RPMI8226 (cell line): Measurements from ENCODE around the gene QKI.
"Not testable (repeated sequence)": the region's sequence is repeated elsewhere in the genome, so short reads cannot be mapped to it uniquely, and the experiment has no call there.

ENCODE experiments used
- DNase-seq: peaks from one replicate; pipeline ENCODE4 v3.0.0-alpha.2; 2015

The QKI gene

GRCh38 chr6:163585932-163586437 is 171.5 kb downstream of the QKI start:
- no peak for DNase-seq

DNA sequence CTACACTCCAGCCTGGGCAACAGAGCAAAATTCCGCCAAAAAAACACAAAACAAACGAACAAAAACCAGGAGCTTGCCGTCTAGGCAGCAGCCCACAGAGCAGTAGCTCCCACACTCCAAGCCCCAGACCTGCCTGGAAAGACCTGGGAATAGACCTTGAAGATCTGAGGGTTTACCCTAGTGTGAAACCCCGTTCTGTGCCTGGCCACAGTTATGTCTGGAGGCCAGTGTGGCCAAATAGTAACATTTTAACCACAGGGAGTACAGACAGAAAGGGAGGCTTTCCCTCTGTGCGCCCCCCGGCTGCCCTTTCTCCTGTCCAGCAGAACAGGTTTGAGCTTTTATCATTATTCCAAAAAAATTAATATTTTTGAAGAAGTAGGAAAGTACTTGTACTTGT is 172.4 kb downstream of the QKI start:
- no peak for DNase-seq

- no peak for DNase-seq
Observed at GRCh38 chr6:163588220-163588919, 173.9 kb downstream of the QKI start.

GRCh38 chr6:163589387-163589786 is 174.9 kb downstream of the QKI start:
- no peak for DNase-seq

GRCh38 chr6:163590132-163590531 is 175.6 kb downstream of the QKI start:
- DNase-seq, result not testable (repeated sequence)

DNA sequence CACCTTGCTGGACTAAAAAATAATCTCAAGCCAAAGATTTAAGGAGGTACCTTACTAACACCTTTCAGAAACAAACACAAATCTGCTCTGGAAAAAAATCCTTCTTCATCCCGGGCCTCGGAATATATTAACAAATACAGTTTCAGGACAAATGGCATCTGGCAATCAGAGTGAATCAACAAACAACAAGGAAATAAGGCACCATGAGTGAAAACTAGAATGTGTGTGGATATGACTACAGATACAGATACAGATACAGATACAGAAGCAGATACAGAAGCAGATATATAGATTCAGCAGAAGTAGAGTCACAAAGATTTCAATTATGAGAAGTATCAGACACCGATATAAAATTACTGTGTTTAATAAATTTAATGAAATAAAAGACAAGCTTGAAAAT is 178.4 kb downstream of the QKI start:
- no peak for DNase-seq

DNA sequence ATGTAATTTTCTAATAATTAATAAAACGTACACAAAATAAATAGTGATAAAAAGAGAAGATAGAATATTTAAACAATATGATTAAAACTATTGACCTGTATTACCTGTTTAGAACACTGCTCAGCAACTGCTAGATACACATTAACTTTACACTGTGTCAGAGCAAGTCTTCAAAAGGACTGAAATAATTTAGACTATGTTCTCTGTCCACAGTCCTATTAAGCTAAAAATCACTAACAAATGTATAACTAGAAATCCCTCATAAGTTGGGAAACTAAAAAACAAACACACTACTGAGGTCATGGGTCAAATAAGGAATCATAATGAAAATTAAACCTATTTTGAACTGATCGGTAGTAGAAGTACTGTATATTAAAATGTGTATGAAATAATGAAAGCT is 181.7 kb downstream of the QKI start:
- no peak for DNase-seq

- DNase-seq, result no peak
Observed at GRCh38 chr6:163599136-163599535, 184.6 kb downstream of the QKI start.

GRCh38 chr6:163599684-163600083 is 185.2 kb downstream of the QKI start:
- no peak for DNase-seq

DNA sequence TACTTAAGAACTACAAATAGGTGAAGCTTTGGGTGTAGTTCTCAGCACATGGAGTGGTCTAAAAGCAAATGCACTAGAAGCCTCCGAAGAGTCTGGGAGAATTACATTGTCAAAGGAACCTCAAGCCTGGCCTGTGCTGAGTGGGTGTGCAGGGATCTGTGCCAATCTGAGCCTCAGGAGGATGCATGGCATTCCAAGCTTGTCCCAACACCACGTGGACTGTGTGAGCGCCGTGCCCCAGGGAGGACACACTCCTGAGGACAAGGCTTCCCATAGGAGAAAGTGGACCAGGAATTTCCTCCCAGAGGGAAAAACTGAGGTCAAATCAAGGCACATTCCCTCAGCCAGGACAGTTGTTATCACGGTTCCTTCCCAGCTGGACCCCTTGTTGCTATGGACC is 185.8 kb downstream of the QKI start:
- DNase-seq, result no peak

GRCh38 chr6:163600781-163601180 is 186.3 kb downstream of the QKI start:
- DNase-seq, result no peak

GRCh38 chr6:163602851-163603250 is 188.3 kb downstream of the QKI start:
- no peak for DNase-seq

- DNase-seq, result no peak
Observed at GRCh38 chr6:163603395-163603794, 188.9 kb downstream of the QKI start.

- no peak for DNase-seq
Observed at GRCh38 chr6:163605385-163606097, 191.0 kb downstream of the QKI start.

DNA sequence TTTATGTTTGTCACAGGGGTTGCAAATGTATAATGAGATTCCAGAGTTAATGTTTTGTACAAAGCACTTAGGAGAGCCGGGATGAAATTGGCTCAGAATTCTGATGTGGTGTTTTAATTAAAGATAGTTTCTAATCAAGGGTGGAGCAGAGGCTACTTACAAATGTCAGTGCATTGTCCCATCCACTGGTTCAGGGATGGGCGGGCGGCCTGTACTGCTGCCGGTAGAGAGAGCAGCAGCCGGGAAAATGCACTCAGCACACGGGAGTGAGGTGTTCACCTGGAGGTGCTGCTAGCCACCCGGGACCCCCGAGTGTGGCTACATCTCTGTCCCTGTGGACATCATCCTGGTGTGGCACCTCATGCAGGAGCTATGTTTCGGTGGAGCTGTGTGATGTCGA is 193.3 kb downstream of the QKI start:
- no peak for DNase-seq

DNA sequence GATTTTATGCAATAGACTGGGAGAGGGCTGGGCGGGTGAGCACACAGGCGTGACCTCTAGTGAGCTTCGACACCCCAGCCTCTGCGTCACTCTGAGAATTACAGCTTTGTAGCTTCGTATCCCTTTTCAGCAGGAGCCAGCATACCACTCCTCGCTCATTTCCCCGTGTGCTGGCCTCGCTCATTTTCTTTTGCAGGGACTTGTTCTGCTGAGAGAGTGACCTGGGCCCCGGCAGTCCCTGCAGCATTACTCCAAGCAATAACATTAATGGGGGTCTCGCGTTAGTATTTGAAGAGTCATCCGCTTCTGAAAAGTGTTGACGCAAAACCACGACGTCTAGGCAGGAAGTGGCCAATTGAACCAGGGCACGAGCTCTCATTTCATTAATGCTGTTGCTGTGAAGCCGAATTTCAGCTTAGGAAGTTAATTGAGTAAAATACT is 193.7 kb downstream of the QKI start:
- no peak for DNase-seq

- DNase-seq, result no peak
Observed at GRCh38 chr6:163612200-163612599, 197.7 kb downstream of the QKI start.

- DNase-seq, result no peak
Observed at GRCh38 chr6:163613025-163613424, 198.5 kb downstream of the QKI start.

- no peak for DNase-seq
Observed at GRCh38 chr6:163613668-163614067, 199.2 kb downstream of the QKI start.

- no peak for DNase-seq
Observed at GRCh38 chr6:163616452-163616851, 201.9 kb downstream of the QKI start.

DNA sequence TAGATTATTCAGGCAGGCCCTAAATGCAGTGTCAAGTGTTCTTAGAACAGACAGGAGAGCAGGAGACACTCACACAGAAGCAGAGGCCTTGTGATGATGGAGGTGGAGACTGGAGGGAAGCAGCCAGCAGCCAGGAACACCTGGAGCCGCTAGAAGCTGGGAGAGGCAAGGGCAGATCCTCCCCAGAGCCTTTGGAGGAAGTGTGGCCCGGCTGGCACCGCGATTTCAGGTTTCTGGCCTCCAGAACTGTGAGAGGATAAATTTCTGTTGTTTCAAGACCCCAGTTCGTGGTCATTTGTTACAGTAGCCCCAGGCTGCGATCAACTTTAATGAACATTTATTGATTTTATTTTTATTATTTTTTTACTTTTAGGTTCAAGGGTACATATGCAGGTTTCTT is 203.0 kb downstream of the QKI start:
- DNase-seq, result no peak

DNA sequence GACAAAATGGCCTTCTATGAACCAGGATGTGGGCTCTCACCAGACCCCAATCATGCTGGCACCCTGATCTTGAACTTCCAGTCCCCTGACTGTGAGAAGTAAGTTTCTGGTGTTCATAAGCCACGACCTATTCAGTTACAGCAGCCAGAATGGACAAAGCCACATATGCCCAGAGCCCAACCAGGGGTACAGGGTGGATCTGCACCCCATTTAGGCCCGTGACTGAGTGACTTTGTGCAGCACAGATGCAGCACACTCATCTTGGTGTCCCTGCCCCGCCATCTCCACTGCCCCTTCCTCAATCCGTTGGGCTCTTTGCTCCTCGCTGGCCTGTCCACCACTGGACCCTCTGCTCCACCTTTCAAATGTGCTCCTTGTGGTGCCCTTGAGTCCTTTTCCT is 205.6 kb downstream of the QKI start:
- no peak for DNase-seq

DNA sequence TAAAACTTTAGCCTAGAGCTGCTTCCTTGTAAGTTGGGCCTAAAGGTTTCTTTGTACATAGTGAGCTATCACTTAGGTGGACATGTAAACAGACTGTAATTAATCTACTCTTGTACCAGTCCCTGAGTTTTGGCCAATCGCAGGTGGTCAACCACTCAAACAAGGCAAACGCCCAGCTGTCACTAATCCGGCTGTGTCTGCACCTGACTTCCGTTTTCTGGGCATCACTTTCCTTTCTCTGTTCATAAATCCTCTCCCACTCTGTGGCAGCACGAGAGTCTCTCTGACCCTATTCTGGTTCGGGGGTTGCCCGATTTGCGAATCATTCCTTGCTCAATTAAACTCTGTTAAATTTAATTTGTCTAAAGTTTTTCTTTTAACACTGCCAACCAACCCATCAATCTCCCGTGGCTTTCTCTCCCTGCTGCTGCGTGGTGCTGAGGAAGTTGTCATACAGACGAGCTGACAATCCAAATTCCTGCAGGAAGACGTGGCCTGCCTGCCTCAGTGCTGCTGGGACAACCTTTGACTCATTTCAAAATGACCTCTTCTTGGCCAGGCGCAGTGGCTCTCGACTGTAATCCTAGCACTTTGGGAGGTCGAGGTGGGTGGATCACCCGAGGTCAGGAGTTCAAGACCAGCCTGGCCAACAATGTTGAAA is 206.3 kb downstream of the QKI start:
- DNase-seq, result peak; percentile 52

GRCh38 chr6:163625265-163625664 is 210.7 kb downstream of the QKI start:
- DNase-seq, result no peak
